ENCODE results near the gene MAP1LC3A.

GRCh38 chr20:34549929-34550305 lies 8.6 kb upstream of the MAP1LC3A start:
- no peak for TF ChIP-seq CTCF (conservative IDR thresholded peaks at IDR 0.05 in 1 of 2, IDR thresholded peaks at IDR 0.05 in 1 of 2; ENCODE audit: extremely low read depth in 1 of 2, insufficient read depth in 1 of 2, low read depth in 1 of 2, low read length in 2 of 2)
- TF ChIP-seq EZH2 (IDR thresholded peaks at IDR 0.05; ENCODE audit: borderline replicate concordance, low read length) = no peak

Data from mammary epithelial cell (primary cell).